Right renal pelvis (tissue), 4 donors: Measurements from ENCODE around the gene MGAT4C. TPM values are rescaled to one million over a fixed set of nuclear protein-coding genes. Genes with fewer than 3 reads are reported as not detected.

Experiments
- DNase-seq, 4 donors: peaks; one replicate each; pipeline ENCODE4 v3.0.0-alpha.2; 2013; ENCODE audit warnings: low read depth in 4 of 4, low spot score in 3 of 4, missing footprints in 1 of 4
- polyA plus RNA-seq, 4 donors: library from polyadenylated mRNA; unstranded; fragments of 120-200 nt; gene quantifications; one replicate each; pipeline ENCODE4 v1.2.1, GENCODE V29; 2013; ENCODE audit not compliant: insufficient read length in 4 of 4

Gene MGAT4C
- polyA plus RNA-seq, 4 donors = 1.7 to 2.5 (median 2.0) TPM

DNA sequence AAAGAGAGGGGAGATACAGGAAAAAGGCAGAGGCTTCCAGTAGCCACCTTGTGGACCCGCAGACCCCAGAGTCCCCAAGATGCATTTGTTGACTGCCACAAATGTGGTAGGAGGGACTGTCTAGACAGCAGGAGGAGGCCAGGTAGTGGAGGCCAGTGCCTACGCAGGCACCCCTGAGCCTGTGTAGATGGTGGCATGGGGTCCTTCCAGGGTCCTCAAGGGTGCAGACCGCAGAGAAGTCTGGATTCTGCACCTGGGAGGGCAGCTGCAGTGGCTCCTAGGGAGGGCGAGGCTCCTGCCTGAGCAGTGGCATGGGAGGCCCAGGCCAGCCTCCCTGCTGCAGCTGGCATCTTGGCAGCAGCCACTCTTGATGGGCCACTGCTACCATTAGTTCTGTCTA is 262.4 kb downstream of the MGAT4C start:
- DNase-seq = no peak

DNA sequence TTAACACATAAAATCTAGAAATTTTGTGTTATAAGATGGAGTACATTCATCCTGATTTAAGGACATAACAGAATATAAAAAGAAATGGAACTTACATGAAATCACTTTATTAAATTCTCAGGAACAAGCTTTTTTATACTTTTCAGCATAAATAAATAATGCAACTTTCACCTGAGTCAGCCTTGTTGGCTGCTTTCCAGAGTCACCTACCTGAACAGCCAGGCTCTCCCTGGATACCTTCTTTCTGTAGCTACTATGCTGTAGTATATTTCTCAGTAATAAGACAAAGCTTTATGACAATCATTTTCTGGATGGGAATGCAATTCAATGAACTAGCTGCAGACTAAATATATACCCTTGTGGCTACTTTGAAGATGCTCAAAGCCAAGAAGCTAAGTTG is 270.2 kb downstream of the MGAT4C start:
- DNase-seq = no peak

DNA sequence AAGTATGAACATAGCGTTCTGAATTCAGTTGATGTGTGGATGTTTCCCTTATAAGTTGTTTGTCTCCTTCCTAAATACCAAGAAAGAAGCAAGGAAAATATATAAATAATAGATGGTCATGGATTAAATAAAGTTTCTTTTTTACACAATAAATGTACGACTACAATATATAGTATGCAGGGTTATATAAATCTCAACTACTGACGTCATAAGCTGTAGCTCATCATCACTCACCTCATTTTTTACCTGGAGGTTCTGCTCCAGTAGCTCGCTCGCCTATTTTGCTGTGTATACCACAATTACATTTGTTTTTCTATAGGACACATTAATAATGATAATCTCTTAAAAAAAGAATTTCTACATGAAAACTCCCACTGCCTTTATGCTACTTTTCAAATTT is 272.6 kb downstream of the MGAT4C start:
- no peak for DNase-seq

DNA sequence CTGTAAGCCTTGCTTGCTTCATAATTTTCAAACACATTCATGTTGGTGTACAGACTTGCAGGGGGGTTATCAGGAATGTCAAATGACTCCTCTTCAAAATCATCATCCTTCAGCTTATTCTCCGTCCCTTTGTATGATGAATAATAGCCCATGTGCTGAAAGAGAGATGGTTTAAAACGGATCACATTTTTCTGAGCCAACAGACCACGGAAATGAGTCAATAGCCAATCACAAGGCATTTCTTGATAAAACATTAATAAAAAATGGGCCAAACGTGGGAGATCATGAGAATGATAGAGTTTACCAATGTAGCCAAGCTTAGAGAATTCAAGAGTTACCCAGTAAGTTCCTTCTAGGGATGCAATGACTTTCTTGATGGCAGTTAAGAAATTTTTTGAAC is 276.6 kb downstream of the MGAT4C start:
- no peak for DNase-seq

DNA sequence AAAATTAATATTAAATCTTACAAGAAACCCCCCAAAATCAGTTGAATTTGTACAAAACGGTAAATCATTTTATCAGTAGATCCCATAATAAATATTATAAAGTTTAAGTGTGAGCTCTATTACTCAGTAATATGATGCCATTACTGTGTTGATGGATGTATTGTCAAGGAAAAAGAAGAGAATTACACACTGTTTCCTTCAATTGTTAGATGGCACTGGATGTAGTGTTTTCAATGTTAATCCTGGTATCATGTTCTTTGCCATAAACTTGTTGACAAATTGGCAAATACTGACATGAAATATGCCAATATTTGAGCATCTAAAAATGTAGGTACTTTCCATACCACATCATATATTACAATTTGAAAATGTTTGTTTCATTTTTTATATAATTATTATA is 280.5 kb downstream of the MGAT4C start:
- DNase-seq = no peak

- no peak for DNase-seq
These were observed 284.4 kb downstream of the MGAT4C start for GRCh38 chr12:85971800-85972199.

GRCh38 chr12:85968606-85969005 is 287.6 kb downstream of the MGAT4C start:
- no peak for DNase-seq

DNA sequence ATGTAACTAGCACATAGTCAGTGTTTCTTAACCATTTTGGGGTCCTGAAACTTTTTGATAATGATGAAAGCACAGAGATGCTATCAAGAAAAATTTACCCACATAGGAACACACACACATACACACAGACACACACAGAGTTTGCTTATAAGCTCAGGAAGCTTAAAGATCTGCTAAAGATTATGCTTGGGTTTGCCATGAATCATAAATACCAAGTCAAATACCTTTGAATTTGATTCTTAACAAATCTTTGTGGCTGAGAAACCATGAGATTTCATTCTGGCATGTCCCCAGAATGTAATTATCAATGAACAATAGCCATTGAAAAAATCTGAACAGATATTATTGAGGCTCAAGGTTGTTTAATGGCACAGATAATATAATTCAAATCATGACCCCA is 292.9 kb downstream of the MGAT4C start:
- DNase-seq = no peak

DNA sequence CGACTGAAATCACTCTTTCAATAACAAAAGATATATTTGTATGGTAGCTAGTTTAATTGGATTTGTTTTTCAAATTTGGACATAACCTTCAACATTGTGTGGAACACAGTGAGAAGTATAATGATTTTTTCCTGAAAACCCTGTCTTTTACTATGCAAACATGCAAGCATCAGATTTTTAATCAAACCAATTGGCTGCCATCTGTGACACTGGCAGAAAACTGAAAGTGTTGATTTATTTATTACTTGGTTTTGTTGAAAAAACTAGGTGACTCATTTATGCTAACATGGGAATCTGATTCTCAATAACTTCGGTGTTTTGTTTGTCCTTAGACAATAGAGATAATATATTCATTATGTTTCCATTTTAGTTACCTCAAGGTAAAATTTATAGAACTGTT is 300.1 kb downstream of the MGAT4C start:
- DNase-seq = no peak

DNA sequence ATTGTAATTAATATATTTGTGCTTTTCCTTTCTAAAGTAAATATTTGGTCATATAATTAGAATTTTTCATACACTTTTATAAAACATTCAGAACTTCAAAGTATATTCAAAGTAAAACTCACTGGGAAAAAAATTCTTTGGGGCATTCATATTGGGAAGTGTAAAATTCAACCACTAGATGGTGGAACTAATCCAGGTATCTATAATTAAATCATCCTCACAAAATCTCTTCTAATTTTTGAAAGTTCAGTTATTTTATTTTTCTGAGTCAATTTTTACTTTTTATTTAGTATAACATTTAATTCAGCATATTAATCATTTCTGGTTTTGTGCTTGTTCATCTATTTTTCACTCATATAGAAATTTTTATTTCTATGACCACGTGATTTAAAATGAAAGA is 301.1 kb downstream of the MGAT4C start:
- no peak for DNase-seq

DNA sequence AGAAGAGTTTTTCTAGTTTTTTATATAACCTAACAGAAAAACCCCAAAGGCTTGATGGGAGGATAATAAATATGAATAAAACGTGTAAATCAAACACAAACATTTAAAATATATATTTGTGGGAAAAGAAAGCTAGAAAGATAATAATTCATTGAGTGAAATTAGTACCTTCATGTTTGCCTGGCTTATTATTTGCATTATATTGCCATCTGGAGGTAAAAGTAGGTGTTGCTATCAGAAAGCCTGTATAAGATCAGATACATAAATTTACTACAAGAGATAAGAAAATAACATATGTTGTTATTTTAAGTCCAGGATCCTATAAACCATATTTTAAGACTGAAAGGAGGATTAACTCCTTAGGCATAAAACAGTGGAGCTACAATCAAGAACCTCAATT is 304.4 kb downstream of the MGAT4C start:
- no peak for DNase-seq

DNA sequence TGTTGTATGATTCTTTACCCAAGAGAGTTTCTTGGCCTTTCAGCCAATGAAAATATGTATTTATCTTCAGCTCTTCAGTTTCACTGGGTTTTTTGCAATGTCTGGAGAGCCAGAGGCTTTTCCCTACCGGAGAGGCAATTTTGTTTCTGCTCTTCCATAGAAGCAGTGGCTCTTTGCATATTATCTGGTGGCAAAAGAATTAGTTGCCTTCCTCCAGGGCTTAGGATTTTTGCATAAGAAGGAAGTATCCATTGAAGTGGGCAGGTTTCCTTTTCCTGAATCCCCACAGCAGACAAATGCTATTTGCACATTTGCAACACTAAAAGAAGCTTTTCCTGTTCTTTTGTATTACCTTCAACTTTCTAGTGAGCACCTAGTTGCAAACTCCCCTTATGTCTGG is 306.9 kb downstream of the MGAT4C start:
- DNase-seq = no peak

GRCh38 chr12:85948340-85948739 is 307.9 kb downstream of the MGAT4C start:
- DNase-seq = no peak

- no peak for DNase-seq
These were observed 308.9 kb downstream of the MGAT4C start for GRCh38 chr12:85947286-85947685.

GRCh38 chr12:85946375-85946774 is 309.8 kb downstream of the MGAT4C start:
- DNase-seq = no peak

DNA sequence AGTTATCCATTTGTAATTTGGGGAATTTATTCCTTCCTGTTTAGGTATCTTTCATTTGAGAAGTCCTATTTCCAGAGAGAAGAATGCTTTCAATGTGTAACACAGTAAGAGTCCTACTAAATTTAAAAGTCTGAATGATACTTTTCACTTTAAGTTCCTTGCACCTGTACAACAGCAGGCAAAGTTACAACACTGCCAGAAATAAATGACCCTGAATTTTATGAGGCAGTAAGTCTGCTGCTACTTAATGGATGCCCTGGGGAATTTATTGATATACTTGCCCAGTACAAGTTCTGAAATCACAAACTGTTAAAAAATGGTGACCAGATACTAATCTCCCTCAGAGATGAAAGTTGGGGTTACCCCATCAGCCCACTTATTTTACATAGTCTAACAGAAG is 329.0 kb downstream of the MGAT4C start:
- no peak for DNase-seq

DNA sequence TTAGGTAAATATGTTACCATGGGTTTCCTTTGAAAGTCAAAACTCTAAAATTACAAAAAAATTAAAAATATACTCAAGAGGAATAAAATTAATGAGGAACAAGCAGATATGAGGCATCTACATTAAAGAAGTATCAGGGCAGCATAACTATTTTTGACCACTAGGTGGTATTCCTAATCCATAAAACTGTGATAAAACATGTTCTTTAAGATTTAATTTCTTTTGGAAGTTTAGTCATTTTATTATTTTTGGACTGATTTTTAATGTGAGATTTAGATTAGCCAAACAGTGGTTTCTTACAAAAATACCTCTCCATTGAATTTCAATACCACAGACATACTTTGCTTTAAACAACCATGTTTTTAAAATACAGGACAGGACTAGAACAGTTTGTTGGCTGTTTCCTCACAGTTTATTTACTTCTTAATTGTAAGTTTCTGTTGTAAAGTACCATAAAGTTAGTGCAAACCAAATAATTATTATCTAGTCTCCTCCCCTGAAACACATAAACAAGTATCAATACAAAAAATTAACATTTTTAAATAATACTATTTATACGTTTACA is 332.3 kb downstream of the MGAT4C start:
- no peak for DNase-seq

DNA sequence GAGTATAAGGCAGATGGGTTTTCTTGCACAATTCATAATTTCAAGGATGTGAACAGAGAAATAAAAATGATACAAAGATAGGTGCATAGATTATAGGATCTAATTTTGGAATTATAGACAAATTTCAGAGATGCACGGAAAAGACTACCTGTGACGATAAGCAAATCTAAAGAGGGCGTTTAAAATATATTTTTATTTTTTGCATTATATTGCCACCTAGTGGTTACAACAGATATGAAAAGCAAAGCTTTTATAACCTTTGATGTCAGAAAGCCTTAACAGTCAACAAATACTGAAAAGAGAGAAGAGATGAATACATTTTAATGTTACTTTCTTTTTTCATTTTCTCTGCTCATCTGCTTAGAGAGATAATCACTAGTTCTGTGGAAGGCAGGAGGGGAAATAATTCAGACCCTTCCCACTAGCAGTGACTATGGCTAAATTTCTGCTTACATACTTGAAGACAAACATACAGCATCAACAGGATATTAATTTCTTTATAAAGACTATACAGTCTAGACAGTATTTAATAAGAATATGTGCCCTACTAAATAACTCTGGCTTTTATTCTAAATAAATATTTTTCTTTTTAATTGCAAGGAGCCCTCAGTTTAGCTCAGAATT is 335.8 kb downstream of the MGAT4C start:
- peak in 1 of 4 donors; percentile 20 for DNase-seq
